ENCODE data around the gene MTARC2.

- TF ChIP-seq CTCF (IDR thresholded peaks at IDR 0.05) (no peak), ZFX (IDR thresholded peaks at IDR 0.05; ENCODE audit: borderline replicate concordance) (no peak)
These were observed 60.4 kb downstream of the MTARC2 start for GRCh38 chr1:220808345-220809186.

Data from 22Rv1 (cell line).